GM12892 (cell line): ENCODE measurements around the gene RNF4.

Experiments
- DNase-seq: peaks from one replicate; pipeline ENCODE4 v3.0.0; 2011; ENCODE audit not compliant: insufficient read length
- FAIRE-seq: peaks from 2 replicates; lab custom pipeline; 2011; peaks lifted over from hg19 to GRCh38; lab: Jason Lieb, UNC
- POLR2A ChIP-seq: IDR thresholded peaks from 2 replicates; pipeline ENCODE4 v1.6.1; 2011; ENCODE audit warnings: low read depth, low read length, control low read depth
- POLR2AphosphoS5 ChIP-seq: IDR thresholded peaks from 2 replicates; pipeline ENCODE4 v1.6.1; 2011; ENCODE audit warnings: low read depth, low read length, control low read depth
- TAF1 ChIP-seq: IDR thresholded peaks from 2 replicates; pipeline ENCODE4 v1.6.1; 2011; ENCODE audit warnings: low read depth, mild to moderate bottlenecking, control low read depth, low read length, borderline replicate concordance

RNF4 gene

DNA sequence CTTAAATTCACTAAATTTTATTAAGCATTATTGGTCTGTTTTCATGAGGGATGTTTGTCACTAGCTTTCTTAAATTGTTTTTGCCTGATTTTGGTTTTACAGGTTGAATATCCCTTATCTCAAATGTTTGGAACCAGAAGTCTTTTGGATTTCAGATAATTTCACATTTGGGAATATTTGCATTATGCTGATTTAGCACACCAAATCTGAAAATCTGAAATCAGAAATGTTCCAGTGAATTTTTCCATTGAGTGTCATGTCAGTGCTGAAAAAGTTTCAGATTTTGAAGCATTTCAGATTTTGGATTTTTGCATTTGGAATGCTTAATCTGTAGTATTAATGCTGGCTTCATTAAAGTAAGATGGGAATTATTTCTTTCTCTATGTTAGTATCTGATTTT is 82.2 kb downstream of the RNF4 start:
- no peak for DNase-seq
- TF ChIP-seq POLR2AphosphoS5: no peak
- TF ChIP-seq TAF1: no peak
- TF ChIP-seq POLR2A: no peak
- no peak for FAIRE-seq

DNA sequence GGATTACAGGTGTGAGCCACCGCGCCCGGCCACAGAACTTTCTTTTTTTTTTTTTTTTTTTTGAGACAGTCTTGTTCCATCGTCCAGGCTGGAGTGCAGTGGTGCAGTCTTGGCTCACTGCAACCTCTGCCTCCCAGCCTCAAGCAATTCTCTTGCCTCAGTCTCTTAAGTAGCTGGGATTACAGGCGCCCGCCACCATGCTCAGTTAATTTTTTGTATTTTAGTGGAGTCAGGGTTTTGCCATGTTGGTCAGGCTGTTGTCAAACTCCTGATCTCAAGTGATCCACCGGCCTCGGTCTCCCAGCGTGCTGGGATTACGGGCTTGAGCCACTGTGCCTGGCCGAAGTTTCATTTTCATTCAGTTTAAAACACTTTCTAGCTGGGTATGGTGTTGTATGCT is 83.9 kb downstream of the RNF4 start:
- DNase-seq: no peak
- no peak for TF ChIP-seq POLR2AphosphoS5
- no peak for TF ChIP-seq TAF1
- TF ChIP-seq POLR2A: no peak
- FAIRE-seq: no peak

DNA sequence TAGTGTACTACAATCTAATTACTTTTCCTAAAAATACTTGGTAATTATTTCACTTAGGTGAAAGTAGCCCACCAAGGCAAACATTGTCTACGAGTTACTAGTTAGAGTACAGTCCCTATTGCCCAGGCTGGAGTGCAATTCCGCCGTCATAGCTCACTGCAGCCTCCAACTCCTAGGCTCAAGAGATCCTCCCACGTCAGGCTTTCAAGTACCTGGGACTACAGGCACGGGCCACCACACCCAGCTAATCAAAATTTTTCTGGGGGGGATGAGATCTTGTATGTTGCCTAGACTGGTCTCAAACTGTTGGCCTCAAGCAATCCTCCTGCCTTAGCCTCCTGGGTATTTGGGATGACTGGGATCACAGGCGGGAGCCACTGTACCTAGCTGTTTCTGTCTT is 89.4 kb downstream of the RNF4 start:
- DNase-seq: no peak
- no peak for TF ChIP-seq POLR2A
- no peak for TF ChIP-seq TAF1
- no peak for TF ChIP-seq POLR2AphosphoS5
- FAIRE-seq: no peak

DNA sequence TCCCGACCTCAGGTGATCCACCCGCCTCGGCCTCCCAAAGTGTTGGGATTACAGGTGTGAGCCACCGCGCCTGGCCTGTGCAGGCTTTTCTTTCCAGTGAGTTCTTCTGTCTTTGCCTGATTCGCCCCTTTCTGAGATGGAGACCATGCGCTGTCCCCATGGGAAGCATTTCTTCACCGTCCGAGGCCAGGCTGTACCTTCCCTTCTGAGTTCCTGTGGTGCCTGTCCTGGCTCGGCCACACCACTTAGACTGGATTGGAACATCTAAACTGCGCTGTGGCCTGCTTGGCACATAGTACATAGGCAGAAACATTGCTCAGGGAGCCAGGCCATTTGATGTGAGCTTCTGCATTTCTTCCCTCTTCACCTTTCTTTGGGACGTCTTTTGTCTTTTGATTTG is 91.3 kb downstream of the RNF4 start:
- no peak for FAIRE-seq
- no peak for TF ChIP-seq TAF1
- no peak for TF ChIP-seq POLR2AphosphoS5
- TF ChIP-seq POLR2A: no peak
- DNase-seq: no peak
